Measurements from ENCODE around the gene PLA2G2F.
"Not testable (repeated sequence)": the region's sequence is repeated elsewhere in the genome, so short reads cannot be mapped to it uniquely, and the experiment has no call there.

PLA2G2F gene

DNA sequence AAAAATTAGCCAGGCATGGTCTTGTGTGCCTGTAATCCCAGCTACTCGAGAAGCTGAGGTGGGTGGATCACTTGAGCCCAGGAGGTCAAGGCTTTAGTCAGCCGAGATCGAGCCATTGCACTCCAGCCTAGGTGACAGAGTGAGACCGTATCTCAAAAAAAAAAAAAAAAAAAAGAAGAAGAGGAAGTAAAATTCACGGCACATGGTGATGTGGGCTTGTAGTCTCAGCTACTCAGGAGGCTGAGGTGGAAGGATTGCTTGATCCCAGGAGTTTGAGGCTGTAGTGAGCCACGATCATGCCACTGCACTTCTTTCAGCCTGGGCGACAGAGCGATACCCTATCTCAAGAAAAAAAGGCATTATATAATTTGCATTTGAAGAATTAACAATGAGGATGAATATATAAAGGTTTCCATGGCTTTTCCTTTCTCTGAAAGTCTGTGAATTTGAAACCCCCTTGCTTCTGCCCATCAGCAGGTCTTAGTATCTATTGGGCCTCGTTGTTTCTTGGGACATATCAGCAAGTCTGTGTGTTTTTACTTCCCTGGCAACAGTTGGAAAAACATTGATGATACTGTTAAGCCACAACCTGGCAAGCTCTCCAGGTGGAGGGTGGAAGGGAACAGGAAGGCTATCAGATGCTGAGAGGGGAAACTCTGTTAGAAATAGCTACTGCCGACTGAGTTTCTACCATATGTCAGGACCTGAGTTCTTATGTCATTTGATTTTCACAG is 15.2 kb upstream of the PLA2G2F start:
- H3K9me3 ChIP-seq = no peaks in the 10 kb centered on the region
- H3K4me1 ChIP-seq = no peaks in the 10 kb centered on the region
- peaks cover 15% of the 10 kb centered on the region; the same call in 1 of the 2 replicates for H3K27me3 ChIP-seq (ENCODE audit: low read depth)
- in situ Hi-C loops (cut with MboI; ENCODE audit: low sequenced_read_pairs) = no loop called here
- DNase-seq (ENCODE audit: low spot score in 2 of 2) = no peak
- H3K4me3 ChIP-seq = no peak overlapping the region
- no peaks in the 10 kb centered on the region for H3K36me3 ChIP-seq (replicated peaks)

DNA sequence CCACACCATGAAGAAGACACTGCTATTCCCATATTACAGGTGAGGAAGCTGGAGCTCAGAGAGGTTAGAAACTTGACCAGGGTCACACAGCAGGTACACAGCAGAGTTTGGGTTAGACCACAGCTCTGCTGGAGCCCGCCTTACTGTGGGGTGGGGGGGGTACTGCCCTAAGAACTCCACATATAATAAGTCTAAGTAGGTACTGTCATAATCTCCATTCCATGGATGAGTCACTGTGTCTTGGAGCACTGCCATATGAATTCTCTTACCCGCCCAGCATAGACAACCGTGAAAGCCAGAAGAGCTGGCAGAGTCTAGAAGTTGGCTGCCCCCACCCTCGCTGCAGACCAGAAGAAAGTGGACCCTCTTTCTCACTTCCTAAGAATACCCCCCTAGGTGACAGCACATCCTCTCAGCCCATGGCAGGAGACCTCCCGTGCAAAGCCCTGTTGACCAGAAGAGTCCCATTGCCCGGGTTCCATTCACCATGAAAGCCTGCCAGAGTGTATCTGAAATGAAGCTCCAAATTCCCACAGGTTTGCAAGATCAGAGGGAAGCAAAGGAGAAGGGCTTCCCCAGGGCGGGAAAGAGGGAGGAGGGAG is 14.6 kb upstream of the PLA2G2F start:
- Histone ChIP-seq H3K4me1 (no peaks in the 10 kb centered on the region), H3K27me3 (ENCODE audit: low read depth) (peaks cover 15% of the 10 kb centered on the region; the same call in 1 of the 2 replicates), H3K9me3 (no peaks in the 10 kb centered on the region), H3K4me3 (no peak overlapping the region), H3K36me3 (replicated peaks) (no peaks in the 10 kb centered on the region)
- in situ Hi-C loops (cut with MboI; ENCODE audit: low sequenced_read_pairs) = no loop called here
- DNase-seq (ENCODE audit: low spot score in 2 of 2) = no peak

DNA sequence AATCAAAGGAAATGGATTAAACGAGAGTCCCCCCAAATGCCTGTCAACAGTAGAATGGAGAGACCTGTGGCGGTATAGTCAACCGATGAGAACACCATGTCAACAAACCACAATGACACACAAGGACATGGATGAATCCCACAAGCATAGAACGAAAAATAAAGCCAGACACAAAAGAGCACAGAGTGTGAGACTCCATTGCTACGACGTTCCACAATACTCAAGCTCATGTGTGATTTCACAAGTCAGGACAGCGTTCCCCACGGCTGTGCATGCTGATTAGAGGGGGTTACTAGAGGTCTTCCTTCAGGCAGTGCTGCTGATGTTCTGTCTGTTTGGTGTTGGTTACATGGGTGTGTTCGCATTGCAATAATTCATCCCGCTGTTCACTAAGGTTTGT is 14.0 kb upstream of the PLA2G2F start:
- H3K9me3 ChIP-seq = no peaks in the 10 kb centered on the region
- no peaks in the 10 kb centered on the region for H3K36me3 ChIP-seq (replicated peaks)
- no peak for DNase-seq (ENCODE audit: low spot score in 2 of 2)
- peaks cover 15% of the 10 kb centered on the region; the same call in 1 of the 2 replicates for H3K27me3 ChIP-seq (ENCODE audit: low read depth)
- in situ Hi-C loops (cut with MboI; ENCODE audit: low sequenced_read_pairs) = no loop called here
- no peaks in the 10 kb centered on the region for H3K4me1 ChIP-seq
- H3K4me3 ChIP-seq = no peak overlapping the region

GRCh38 chr1:20126041-20126805 is 12.9 kb upstream of the PLA2G2F start:
- no peak for DNase-seq (ENCODE audit: low spot score in 2 of 2)
- H3K4me1 ChIP-seq = no peaks in the 10 kb centered on the region

GRCh38 chr1:20126806-20127440 is 12.2 kb upstream of the PLA2G2F start:
- H3K9me3 ChIP-seq = no peaks in the 10 kb centered on the region

More at GRCh38 chr1:20126041-20126805, 12.9 kb upstream of the PLA2G2F start:
- in situ Hi-C loops (cut with MboI; ENCODE audit: low sequenced_read_pairs) = no loop called here
- Histone ChIP-seq H3K36me3 (replicated peaks) (no peaks in the 10 kb centered on the region), H3K4me3 (no peak overlapping the region), H3K9me3 (no peaks in the 10 kb centered on the region), H3K27me3 (ENCODE audit: low read depth) (0 out of 2 replicates have a peak, but pooled peaks cover 11% of the 10 kb centered on the region)

GRCh38 chr1:20130518-20130917 is 8.6 kb upstream of the PLA2G2F start:
- in situ Hi-C loops (cut with MboI; ENCODE audit: low sequenced_read_pairs); H3K4me3 ChIP-seq; H3K9me3 ChIP-seq; H3K36me3 ChIP-seq (replicated peaks); DNase-seq (ENCODE audit: low spot score in 2 of 2); H3K27me3 ChIP-seq (ENCODE audit: low read depth); H3K4me1 ChIP-seq: not testable (repeated sequence)

More at GRCh38 chr1:20126806-20127440, 12.2 kb upstream of the PLA2G2F start:
- no peaks in the 10 kb centered on the region for H3K4me1 ChIP-seq
- 0 out of 2 replicates have a peak, but pooled peaks cover 5% of the 10 kb centered on the region for H3K27me3 ChIP-seq (ENCODE audit: low read depth)
- in situ Hi-C loops (cut with MboI; ENCODE audit: low sequenced_read_pairs) = no loop called here
- H3K36me3 ChIP-seq (replicated peaks) = no peaks in the 10 kb centered on the region
- no peak overlapping the region for H3K4me3 ChIP-seq
- DNase-seq (ENCODE audit: low spot score in 2 of 2) = no peak

GRCh38 chr1:20134995-20135394 is 4.1 kb upstream of the PLA2G2F start:
- no peaks in the 10 kb centered on the region for H3K36me3 ChIP-seq (replicated peaks)
- no peak overlapping the region for H3K4me3 ChIP-seq
- H3K27me3 ChIP-seq (ENCODE audit: low read depth) = no peaks in the 10 kb centered on the region
- H3K4me1 ChIP-seq = no peaks in the 10 kb centered on the region
- in situ Hi-C loops (cut with MboI; ENCODE audit: low sequenced_read_pairs) = no loop called here
- no peaks in the 10 kb centered on the region for H3K9me3 ChIP-seq
- no peak for DNase-seq (ENCODE audit: low spot score in 2 of 2)

DNA sequence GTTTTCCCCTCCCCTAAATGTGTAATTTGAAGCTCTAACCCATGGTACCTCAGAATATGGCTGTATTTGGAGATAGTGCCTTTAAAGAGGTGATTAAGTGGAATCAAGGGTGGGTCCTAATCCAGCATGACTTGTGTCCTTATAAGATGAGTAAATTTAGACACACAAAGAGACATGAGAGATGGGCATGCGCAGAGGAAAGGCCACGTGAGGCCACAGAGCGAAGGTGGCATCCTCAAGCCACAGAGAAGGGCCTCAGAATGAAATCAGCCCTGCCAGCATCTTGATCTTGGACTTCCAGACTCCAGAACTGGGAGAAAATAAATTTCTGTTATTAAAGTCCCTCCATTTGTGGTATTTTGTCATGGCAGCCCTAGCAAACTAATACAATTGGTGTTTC is 2.9 kb upstream of the PLA2G2F start:
- Histone ChIP-seq H3K36me3 (replicated peaks) (no peaks in the 10 kb centered on the region), H3K4me1 (no peaks in the 10 kb centered on the region), H3K27me3 (ENCODE audit: low read depth) (no peaks in the 10 kb centered on the region), H3K9me3 (no peaks in the 10 kb centered on the region), H3K4me3 (no peak overlapping the region)
- in situ Hi-C loops (cut with MboI; ENCODE audit: low sequenced_read_pairs) = no loop called here
- no peak for DNase-seq (ENCODE audit: low spot score in 2 of 2)

GRCh38 chr1:20137055-20137454 is 2.1 kb upstream of the PLA2G2F start:
- Histone ChIP-seq H3K27me3 (ENCODE audit: low read depth) (no peaks in the 10 kb centered on the region), H3K9me3 (no peaks in the 10 kb centered on the region), H3K36me3 (replicated peaks) (no peaks in the 10 kb centered on the region), H3K4me1 (no peaks in the 10 kb centered on the region), H3K4me3 (no peak overlapping the region)
- in situ Hi-C loops (cut with MboI; ENCODE audit: low sequenced_read_pairs) = no loop called here
- no peak for DNase-seq (ENCODE audit: low spot score in 2 of 2)

DNA sequence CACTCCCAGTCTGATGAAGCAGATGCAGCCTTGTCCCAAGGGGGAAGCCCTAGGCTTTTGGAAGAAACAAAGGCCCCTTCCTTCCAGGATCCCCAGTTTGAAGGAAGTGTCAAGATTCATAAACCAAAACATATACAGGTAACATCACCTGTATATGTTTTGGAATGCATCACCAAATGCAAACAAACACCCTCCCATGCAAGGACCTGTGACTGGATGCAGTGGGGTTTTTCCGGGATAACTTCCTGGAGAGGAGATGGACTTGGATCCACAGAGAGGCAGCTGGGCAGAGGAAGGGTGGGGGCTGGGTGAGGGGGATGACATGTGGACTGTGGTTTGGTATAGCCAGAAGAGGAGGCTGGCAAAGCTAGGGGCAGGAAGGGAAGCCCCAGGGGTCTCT is 1.5 kb upstream of the PLA2G2F start:
- no peak for DNase-seq (ENCODE audit: low spot score in 2 of 2)
- Histone ChIP-seq H3K4me3 (no peak overlapping the region), H3K36me3 (replicated peaks) (no peaks in the 10 kb centered on the region), H3K4me1 (no peaks in the 10 kb centered on the region), H3K27me3 (ENCODE audit: low read depth) (no peaks in the 10 kb centered on the region), H3K9me3 (no peaks in the 10 kb centered on the region)
- in situ Hi-C loops (cut with MboI; ENCODE audit: low sequenced_read_pairs) = no loop called here

DNA sequence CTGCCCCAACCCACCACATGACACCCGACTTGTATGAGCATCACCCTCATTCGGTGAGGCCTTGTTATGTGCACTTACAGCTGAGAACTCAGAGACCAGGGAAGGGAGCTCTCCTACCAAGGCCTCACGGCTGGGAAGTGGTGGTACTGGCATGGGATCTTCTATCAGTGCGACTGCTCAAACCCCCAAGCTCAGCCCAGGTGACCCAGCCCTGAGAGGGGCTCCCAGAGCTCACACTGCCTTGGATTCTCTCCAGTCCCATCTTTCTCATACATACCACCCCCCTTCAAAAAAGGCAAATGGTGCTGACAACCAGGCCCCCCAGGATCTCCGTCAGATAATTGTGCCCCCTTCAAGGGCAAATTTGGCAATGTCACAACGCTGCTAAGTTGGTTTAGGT is 777 bp upstream of the PLA2G2F start:
- in situ Hi-C loops (cut with MboI; ENCODE audit: low sequenced_read_pairs) = no loop called here
- H3K27me3 ChIP-seq (ENCODE audit: low read depth) = no peaks in the 10 kb centered on the region
- H3K9me3 ChIP-seq = no peaks in the 10 kb centered on the region

GRCh38 chr1:20139776-20140612 is 871 bp downstream of the PLA2G2F start:
- Histone ChIP-seq H3K27me3 (ENCODE audit: low read depth) (no peaks in the 10 kb centered on the region), H3K36me3 (replicated peaks) (no peaks in the 10 kb centered on the region), H3K4me1 (no peaks in the 10 kb centered on the region), H3K9me3 (no peaks in the 10 kb centered on the region), H3K4me3 (no peak overlapping the region)
- no peak for DNase-seq (ENCODE audit: low spot score in 2 of 2)
- in situ Hi-C loops (cut with MboI; ENCODE audit: low sequenced_read_pairs) = no loop called here

More for the DNA sequence above, 777 bp upstream of the PLA2G2F start:
- Histone ChIP-seq H3K4me3 (no peak overlapping the region), H3K36me3 (replicated peaks) (no peaks in the 10 kb centered on the region), H3K4me1 (no peaks in the 10 kb centered on the region)
- no peak for DNase-seq (ENCODE audit: low spot score in 2 of 2)

GRCh38 chr1:20141001-20141400 is 1.9 kb downstream of the PLA2G2F start:
- DNase-seq (ENCODE audit: low spot score in 2 of 2) = no peak
- no peaks in the 10 kb centered on the region for H3K27me3 ChIP-seq (ENCODE audit: low read depth)
- in situ Hi-C loops (cut with MboI; ENCODE audit: low sequenced_read_pairs) = no loop called here

More at GRCh38 chr1:20141001-20141400, 1.9 kb downstream of the PLA2G2F start:
- H3K36me3 ChIP-seq (replicated peaks) = no peaks in the 10 kb centered on the region
- H3K9me3 ChIP-seq = no peaks in the 10 kb centered on the region
- H3K4me1 ChIP-seq = no peaks in the 10 kb centered on the region
- no peak overlapping the region for H3K4me3 ChIP-seq

Data from HAP-1 (cell line).